KMS-11 (cell line): Measurements from ENCODE around the gene PLTP.

Experiments used
- H2AFZ ChIP-seq: fragments of 200-600 bp; sonication (generic); 2 replicates; pipeline ENCODE4 v1.6.1; 2016; ENCODE audit warnings: antibody characterized with exemption, mixed run types, low read depth
- H3K27ac ChIP-seq: fragments of 200-600 bp; sonication (generic); 2 replicates; pipeline ENCODE4 v1.6.1; 2016; ENCODE audit warnings: mild to moderate bottlenecking, mixed run types
- H3K27me3 ChIP-seq: fragments of 200-600 bp; sonication (generic); 2 replicates; pipeline ENCODE4 v1.6.1; 2017; ENCODE audit warnings: mild to moderate bottlenecking, low read depth, mixed run types, moderate library complexity; ENCODE audit not compliant: insufficient read depth
- H3K36me3 ChIP-seq: fragments of 200-600 bp; sonication (generic); 2 replicates; pipeline ENCODE4 v1.6.1; 2017; ENCODE audit warnings: mild to moderate bottlenecking, mixed run types; ENCODE audit not compliant: insufficient read depth
- H3K4me1 ChIP-seq: fragments of 200-600 bp; sonication (generic); 2 replicates; pipeline ENCODE4 v1.6.1; 2016; ENCODE audit warnings: mild to moderate bottlenecking, low read depth, mixed run types; ENCODE audit not compliant: poor library complexity, severe bottlenecking
- H3K4me2 ChIP-seq: fragments of 200-600 bp; sonication (generic); 2 replicates; pipeline ENCODE4 v1.7.0; 2016; ENCODE audit warnings: mild to moderate bottlenecking, mixed run types
- H3K4me3 ChIP-seq: fragments of 200-600 bp; sonication (generic); IDR thresholded peaks from 2 replicates; pipeline ENCODE4 v1.6.1; 2017; ENCODE audit warnings: low read depth, low read length, mixed read lengths; ENCODE audit not compliant: insufficient read depth
- H3K79me2 ChIP-seq: fragments of 200-600 bp; sonication (generic); 2 replicates; pipeline ENCODE4 v1.6.1; 2016; ENCODE audit warnings: low read depth, mixed run types; ENCODE audit not compliant: insufficient read depth
- H3K9ac ChIP-seq: fragments of 200-600 bp; sonication (generic); 2 replicates; pipeline ENCODE4 v1.6.1; 2016; ENCODE audit warnings: mild to moderate bottlenecking, mixed run types
- H4K20me1 ChIP-seq: fragments of 200-600 bp; sonication (generic); 2 replicates; pipeline ENCODE4 v1.6.1; 2016; ENCODE audit warnings: mild to moderate bottlenecking, mixed run types; ENCODE audit not compliant: insufficient read depth
- CTCF ChIP-seq: fragments of 200-600 bp; sonication (generic); conservative IDR thresholded peaks from 2 replicates; pipeline ENCODE4 v1.6.1; 2017; ENCODE audit warnings: low read depth, mild to moderate bottlenecking, antibody characterized with exemption, low read length, moderate library complexity, mixed read lengths

The PLTP gene, protein sequence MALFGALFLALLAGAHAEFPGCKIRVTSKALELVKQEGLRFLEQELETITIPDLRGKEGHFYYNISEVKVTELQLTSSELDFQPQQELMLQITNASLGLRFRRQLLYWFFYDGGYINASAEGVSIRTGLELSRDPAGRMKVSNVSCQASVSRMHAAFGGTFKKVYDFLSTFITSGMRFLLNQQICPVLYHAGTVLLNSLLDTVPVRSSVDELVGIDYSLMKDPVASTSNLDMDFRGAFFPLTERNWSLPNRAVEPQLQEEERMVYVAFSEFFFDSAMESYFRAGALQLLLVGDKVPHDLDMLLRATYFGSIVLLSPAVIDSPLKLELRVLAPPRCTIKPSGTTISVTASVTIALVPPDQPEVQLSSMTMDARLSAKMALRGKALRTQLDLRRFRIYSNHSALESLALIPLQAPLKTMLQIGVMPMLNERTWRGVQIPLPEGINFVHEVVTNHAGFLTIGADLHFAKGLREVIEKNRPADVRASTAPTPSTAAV

DNA sequence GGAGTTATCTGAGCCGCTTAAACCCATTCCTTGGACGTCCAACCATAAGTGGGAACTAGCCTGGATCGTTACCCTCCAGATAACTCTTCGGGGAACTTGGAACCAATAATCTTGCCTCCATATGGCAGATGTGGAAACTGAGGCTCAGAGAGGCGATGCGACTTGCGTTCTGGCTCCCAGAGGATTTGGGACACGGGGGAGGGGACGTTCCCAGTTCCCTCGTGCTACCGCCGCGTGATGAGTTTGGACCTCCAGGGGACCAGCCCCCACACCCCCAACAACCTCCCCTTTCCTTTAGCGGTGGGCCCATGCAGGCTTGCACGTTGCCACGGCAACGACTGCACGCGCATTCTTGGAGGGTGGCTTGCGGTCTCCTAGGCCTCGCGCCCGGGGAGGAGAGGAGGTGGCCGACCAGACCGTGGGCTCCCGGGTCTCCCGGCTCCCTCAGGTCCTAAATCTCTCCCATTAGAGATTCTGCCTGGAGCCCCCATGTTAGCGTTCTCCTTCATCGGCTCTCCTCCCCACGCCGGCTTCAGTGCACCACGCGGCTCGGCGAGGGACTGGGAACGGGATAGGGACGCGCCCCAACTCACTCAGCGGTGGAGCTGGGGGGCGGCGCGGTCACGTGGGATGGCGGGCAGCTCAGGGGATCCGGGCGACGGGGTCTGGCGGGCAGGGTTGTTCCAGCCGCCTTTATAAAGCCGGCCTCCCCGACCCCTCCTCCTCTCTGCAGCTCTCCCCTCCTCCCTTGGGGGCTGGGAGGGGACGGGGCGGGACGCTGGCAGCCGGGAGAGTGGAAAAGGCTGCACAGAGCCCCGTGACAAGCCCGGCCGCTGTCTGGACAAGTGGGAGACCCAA lies at the start of gene PLTP:
Gene PLTP (minus strand): TSS at position 670 of the 858 bp plus-strand sequence. CDS start 703 bp downstream, outside the sequence.
- Histone ChIP-seq H3K36me3 (no peaks in the 10 kb centered on the region), H3K4me3 (no peak within 1 kb of the TSS), H3K4me1 (peaks cover 15% of the 10 kb centered on the region), H3K79me2 (no peaks in the 10 kb centered on the region), H3K27ac (peak within 1 kb of the TSS; percentile 84), H3K27me3 (no peaks in the 10 kb centered on the region), H4K20me1 (no peaks in the 10 kb centered on the region), H3K4me2 (peak within 1 kb of the TSS; percentile 92), H2AFZ (peak within 1 kb of the TSS; percentile 70), H3K9ac (peak within 1 kb of the TSS; percentile 84)
- no peak for TF ChIP-seq CTCF

GRCh38 chr20:45959956-45960630 lies 48.1 kb upstream of the PLTP start:
- Histone ChIP-seq H3K4me3 (no peak overlapping the region), H3K27me3 (no peaks in the 10 kb centered on the region), H3K4me2 (no peak overlapping the region), H3K36me3 (peaks cover 3% of the 10 kb centered on the region; the same call in 1 of the 2 replicates), H3K9ac (no peak overlapping the region), H4K20me1 (no peaks in the 10 kb centered on the region), H3K27ac (no peak overlapping the region), H3K4me1 (peaks cover 2% of the 10 kb centered on the region), H3K79me2 (no peaks in the 10 kb centered on the region), H2AFZ (no peak overlapping the region)
- no peak for TF ChIP-seq CTCF

- H3K27ac ChIP-seq = no peak overlapping the region
- no peak overlapping the region for H3K9ac ChIP-seq
- no peaks in the 10 kb centered on the region for H4K20me1 ChIP-seq
- H3K4me1 ChIP-seq = no peaks in the 10 kb centered on the region
- H3K36me3 ChIP-seq = peaks cover 3% of the 10 kb centered on the region; the same call in 1 of the 2 replicates
- no peaks in the 10 kb centered on the region for H3K79me2 ChIP-seq
- H3K27me3 ChIP-seq = no peaks in the 10 kb centered on the region
- H3K4me3 ChIP-seq = no peak overlapping the region
- no peak overlapping the region for H3K4me2 ChIP-seq
- H2AFZ ChIP-seq = no peak overlapping the region
- no peak for TF ChIP-seq CTCF
Observed at GRCh38 chr20:45959126-45959525, 47.2 kb upstream of the PLTP start.

GRCh38 chr20:45958593-45958992 lies 46.6 kb upstream of the PLTP start:
- Histone ChIP-seq H3K27me3 (no peaks in the 10 kb centered on the region), H3K79me2 (no peaks in the 10 kb centered on the region), H3K4me2 (no peak overlapping the region), H4K20me1 (no peaks in the 10 kb centered on the region), H2AFZ (no peak overlapping the region), H3K4me1 (no peaks in the 10 kb centered on the region), H3K4me3 (no peak overlapping the region), H3K36me3 (peaks cover 3% of the 10 kb centered on the region; the same call in 1 of the 2 replicates), H3K9ac (no peak overlapping the region), H3K27ac (no peak overlapping the region)
- no peak for TF ChIP-seq CTCF
